Smooth muscle cell (in vitro differentiated cells): ENCODE data around the gene CLSTN2. TPM values are rescaled to one million over a fixed set of nuclear protein-coding genes. Genes with fewer than 3 reads are reported as not detected.

Experiments used
- DNase-seq: peaks from one replicate; lab custom pipeline; 2025; ENCODE audit not compliant: unreplicated experiment; lab: John Stamatoyannopoulos, UW
- H2AFZ ChIP-seq: fragments of 200-600 bp; sonication (generic); 2 replicates; pipeline ENCODE4 v1.6.0; 2016; ENCODE audit warnings: antibody characterized with exemption, low read depth, mild to moderate bottlenecking
- H3F3A ChIP-seq: fragments of 200-600 bp; sonication (generic); 2 replicates; pipeline ENCODE4 v1.6.0; 2017; ENCODE audit warnings: antibody characterized with exemption, low read depth
- H3K27ac ChIP-seq: fragments of 200-600 bp; sonication (generic); 2 replicates; pipeline ENCODE4 v1.5.1; 2016; ENCODE audit warnings: low read depth, mild to moderate bottlenecking
- H3K27me3 ChIP-seq: fragments of 200-600 bp; sonication (generic); 2 replicates; pipeline ENCODE4 v1.6.1; 2016; ENCODE audit warnings: low read depth, mild to moderate bottlenecking
- H3K36me3 ChIP-seq: fragments of 200-600 bp; sonication (generic); 2 replicates; pipeline ENCODE4 v1.5.1; 2016; ENCODE audit warnings: low read depth
- H3K4me1 ChIP-seq: fragments of 200-600 bp; sonication (generic); 2 replicates; pipeline ENCODE4 v1.5.1; 2016; ENCODE audit warnings: low read depth
- H3K4me2 ChIP-seq: fragments of 200-600 bp; sonication (generic); 2 replicates; pipeline ENCODE4 v1.6.0; 2016; ENCODE audit warnings: mild to moderate bottlenecking
- H3K4me3 ChIP-seq: fragments of 200-600 bp; sonication (generic); 2 replicates; pipeline ENCODE4 v1.5.1; 2016; ENCODE audit warnings: mild to moderate bottlenecking
- H3K79me2 ChIP-seq: fragments of 200-600 bp; sonication (generic); 2 replicates; pipeline ENCODE4 v1.6.0; 2016; ENCODE audit warnings: low read depth, mild to moderate bottlenecking
- H3K9ac ChIP-seq: fragments of 200-600 bp; sonication (generic); 2 replicates; pipeline ENCODE4 v1.6.0; 2016; ENCODE audit warnings: low read depth
- H3K9me3 ChIP-seq: fragments of 200-600 bp; sonication (generic); replicated peaks from 2 replicates; pipeline ENCODE4 v1.5.1; 2016; ENCODE audit warnings: low read depth
- H4K20me1 ChIP-seq: fragments of 200-600 bp; sonication (generic); 2 replicates; pipeline ENCODE4 v1.6.0; 2016; ENCODE audit warnings: low read depth
- WGBS: methylation state at CpG from one replicate; pipeline ENCODE4 v1.1.7; 2016; ENCODE audit warnings: low lambda C conversion rate; 5-methylcytosine and 5-hydroxymethylcytosine counted together
- polyA plus RNA-seq: library from polyadenylated mRNA; unstranded; fragments of >200 nt; fragmentation: Nextera tagmentation; extraction: Ambion mirVana; gene quantifications from 2 replicates; pipeline ENCODE4 v1.2.1, GENCODE V29; 2016
- total RNA-seq: library from RNA; depleted of rRNA; stranded (reverse); fragments of >200 nt; gene quantifications from 2 replicates; pipeline ENCODE4 v1.2.3, GENCODE V29; 2014
- TF ChIP-seq, protein P1 (sequence below): fragments of 200-600 bp; sonication (generic); IDR thresholded peaks from 2 replicates; pipeline ENCODE4 v1.5.1; 2017; ENCODE audit warnings: borderline replicate concordance, mild to moderate bottlenecking, antibody characterized with exemption; ENCODE audit not compliant: insufficient read depth, poor library complexity, severe bottlenecking

The CLSTN2 gene
- total and polyA plus RNA-seq, 2 experiments from 2014 or later, result 0.91 to 1.5 TPM

DNA sequence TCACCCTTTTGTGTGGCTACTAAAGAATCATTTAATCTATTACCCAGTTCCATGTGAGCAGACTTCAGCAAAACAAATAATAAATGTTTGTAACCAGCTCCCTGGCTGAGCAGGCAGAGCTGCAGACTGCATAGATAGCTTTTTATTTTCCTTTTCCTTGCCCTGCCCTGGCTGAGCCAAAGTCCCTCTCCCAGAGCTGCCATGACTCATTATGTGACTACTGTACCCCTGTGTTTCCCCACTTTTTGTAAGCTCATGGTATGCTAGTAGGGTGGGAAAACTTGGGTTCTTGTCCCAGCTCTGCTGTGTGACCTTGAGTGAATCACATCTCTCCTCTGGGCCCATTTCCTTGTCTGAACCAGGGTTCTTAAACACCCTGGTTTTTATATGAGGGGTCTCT, 127.5 kb downstream of the CLSTN2 start:
- no peak overlapping the region for H2AFZ ChIP-seq
- H4K20me1 ChIP-seq, result no peaks in the 10 kb centered on the region
- no peaks in the 10 kb centered on the region for H3K36me3 ChIP-seq
- H3K9me3 ChIP-seq, result no peaks in the 10 kb centered on the region
- H3K4me3 ChIP-seq, result no peak overlapping the region
- no peak for DNase-seq
- H3K79me2 ChIP-seq, result no peaks in the 10 kb centered on the region
- no peak overlapping the region for H3K9ac ChIP-seq
- TF ChIP-seq, protein P1, sequence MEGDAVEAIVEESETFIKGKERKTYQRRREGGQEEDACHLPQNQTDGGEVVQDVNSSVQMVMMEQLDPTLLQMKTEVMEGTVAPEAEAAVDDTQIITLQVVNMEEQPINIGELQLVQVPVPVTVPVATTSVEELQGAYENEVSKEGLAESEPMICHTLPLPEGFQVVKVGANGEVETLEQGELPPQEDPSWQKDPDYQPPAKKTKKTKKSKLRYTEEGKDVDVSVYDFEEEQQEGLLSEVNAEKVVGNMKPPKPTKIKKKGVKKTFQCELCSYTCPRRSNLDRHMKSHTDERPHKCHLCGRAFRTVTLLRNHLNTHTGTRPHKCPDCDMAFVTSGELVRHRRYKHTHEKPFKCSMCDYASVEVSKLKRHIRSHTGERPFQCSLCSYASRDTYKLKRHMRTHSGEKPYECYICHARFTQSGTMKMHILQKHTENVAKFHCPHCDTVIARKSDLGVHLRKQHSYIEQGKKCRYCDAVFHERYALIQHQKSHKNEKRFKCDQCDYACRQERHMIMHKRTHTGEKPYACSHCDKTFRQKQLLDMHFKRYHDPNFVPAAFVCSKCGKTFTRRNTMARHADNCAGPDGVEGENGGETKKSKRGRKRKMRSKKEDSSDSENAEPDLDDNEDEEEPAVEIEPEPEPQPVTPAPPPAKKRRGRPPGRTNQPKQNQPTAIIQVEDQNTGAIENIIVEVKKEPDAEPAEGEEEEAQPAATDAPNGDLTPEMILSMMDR, result no peak
- no peak overlapping the region for H3K4me2 ChIP-seq
- no peaks in the 10 kb centered on the region for H3F3A ChIP-seq
- H3K27ac ChIP-seq, result no peak overlapping the region
- H3K27me3 ChIP-seq, result no peaks in the 10 kb centered on the region
- no peaks in the 10 kb centered on the region for H3K4me1 ChIP-seq

DNA sequence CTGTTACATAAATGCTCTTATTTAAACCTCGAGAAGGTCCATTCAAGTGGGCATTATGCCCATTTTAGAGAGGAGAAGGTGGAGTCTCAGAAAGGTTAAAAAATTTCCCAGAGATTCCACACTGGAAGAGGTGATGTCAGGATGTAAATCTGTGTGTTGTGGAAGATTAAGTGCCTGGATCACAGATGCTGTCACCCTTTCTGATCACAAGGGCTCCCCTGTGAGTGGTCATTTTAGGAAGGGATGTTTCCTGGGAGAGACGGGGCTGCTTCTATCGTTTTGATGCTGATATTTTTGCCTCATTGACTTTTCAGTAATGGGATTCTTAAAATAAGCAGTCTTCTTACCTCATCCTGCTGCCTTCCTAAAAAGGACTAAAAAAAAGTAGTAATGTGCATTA, 132.5 kb downstream of the CLSTN2 start:
- no peak overlapping the region for H3K4me2 ChIP-seq
- no peak overlapping the region for H2AFZ ChIP-seq
- H3K27ac ChIP-seq, result no peak overlapping the region
- H3K4me1 ChIP-seq, result no peaks in the 10 kb centered on the region
- H3F3A ChIP-seq, result no peaks in the 10 kb centered on the region
- 93% methylated on average over 3 of the region's 3 CpGs for WGBS
- H3K9ac ChIP-seq, result no peak overlapping the region
- no peaks in the 10 kb centered on the region for H3K27me3 ChIP-seq
- DNase-seq, result no peak
- no peak overlapping the region for H3K4me3 ChIP-seq
- no peaks in the 10 kb centered on the region for H3K9me3 ChIP-seq
- TF ChIP-seq, protein P1, result no peak
- H3K36me3 ChIP-seq, result no peaks in the 10 kb centered on the region
- H3K79me2 ChIP-seq, result no peaks in the 10 kb centered on the region
- H4K20me1 ChIP-seq, result no peaks in the 10 kb centered on the region

DNA sequence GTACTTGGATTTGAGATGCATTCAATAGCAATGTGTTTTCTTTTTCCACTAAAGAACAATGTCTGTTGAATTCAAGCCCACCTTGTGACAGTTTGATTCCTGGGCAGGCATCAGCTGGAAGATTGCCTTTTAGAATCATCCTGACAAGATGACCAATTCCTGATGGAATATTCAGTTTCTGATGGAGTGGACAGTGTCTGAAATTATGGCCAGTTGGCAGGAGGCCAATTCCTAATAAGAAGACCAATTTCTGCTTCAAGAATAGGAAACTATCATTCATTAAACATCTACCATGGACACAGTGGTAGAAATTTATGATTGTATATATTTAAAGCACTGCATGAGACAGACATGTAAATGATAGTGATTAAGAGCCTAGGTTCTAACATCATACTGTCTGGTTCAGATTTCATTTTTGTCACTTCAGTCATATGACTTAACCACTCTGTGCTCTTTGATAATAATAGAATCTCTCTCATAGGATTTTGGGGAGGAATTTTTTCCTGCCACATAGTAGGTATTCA, 133.6 kb downstream of the CLSTN2 start:
- Histone ChIP-seq H3K9me3 (no peaks in the 10 kb centered on the region), H3K4me2 (no peak overlapping the region), H3F3A (no peaks in the 10 kb centered on the region), H3K36me3 (no peaks in the 10 kb centered on the region), H3K4me1 (no peaks in the 10 kb centered on the region), H3K27ac (no peak overlapping the region), H4K20me1 (no peaks in the 10 kb centered on the region), H2AFZ (no peak overlapping the region), H3K9ac (no peak overlapping the region), H3K79me2 (no peaks in the 10 kb centered on the region), H3K27me3 (no peaks in the 10 kb centered on the region), H3K4me3 (no peak overlapping the region)
- TF ChIP-seq, protein P1, result no peak
- DNase-seq, result no peak

DNA sequence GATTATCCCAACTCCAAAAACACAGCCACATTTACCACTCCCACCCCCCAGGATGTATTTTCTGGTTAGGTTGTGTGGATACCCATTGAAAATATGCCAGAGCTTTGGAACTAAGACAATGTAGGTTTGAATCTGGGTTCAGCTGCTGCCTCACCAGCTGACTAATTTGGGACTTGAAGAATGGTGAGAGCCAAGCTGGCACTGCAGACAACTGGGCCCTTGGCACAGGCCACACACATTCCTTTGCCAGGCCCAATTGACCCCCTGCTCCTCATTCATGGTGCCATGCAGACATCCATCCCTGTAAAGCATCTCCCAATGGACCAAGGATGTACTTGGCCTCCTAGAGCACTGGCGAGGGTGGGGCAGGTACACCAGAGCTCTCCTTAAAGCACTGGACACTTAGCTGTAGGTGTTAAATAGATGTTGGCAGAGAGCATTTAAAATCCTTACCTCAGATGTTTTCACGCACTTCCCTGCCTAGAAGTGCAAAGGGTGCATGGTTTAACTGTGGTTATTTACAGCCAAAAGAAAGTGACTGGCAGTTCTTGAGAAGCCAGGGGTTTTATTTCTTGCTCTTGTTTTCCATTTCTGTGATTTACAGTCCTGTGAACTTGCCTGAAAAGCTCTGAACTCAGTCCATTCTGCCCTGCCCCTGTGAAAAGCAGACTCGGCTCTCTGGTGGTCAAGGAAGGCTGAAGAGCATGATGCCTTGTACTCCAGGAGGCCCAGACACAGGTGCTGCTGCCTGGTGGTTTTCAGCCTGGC, 138.5 kb downstream of the CLSTN2 start:
- Histone ChIP-seq H3K4me2 (no peak overlapping the region), H3K36me3 (no peaks in the 10 kb centered on the region), H2AFZ (no peak overlapping the region), H3K9me3 (no peaks in the 10 kb centered on the region), H3K27me3 (no peaks in the 10 kb centered on the region), H3K4me1 (no peaks in the 10 kb centered on the region), H3K27ac (no peak overlapping the region), H3K79me2 (no peaks in the 10 kb centered on the region), H3K9ac (no peak overlapping the region), H4K20me1 (no peaks in the 10 kb centered on the region), H3F3A (no peaks in the 10 kb centered on the region), H3K4me3 (no peak overlapping the region)
- no peak for DNase-seq
- TF ChIP-seq, protein P1, result no peak
- WGBS, result 91% methylated on average over 3 of the region's 3 CpGs
